Sigmoid colon (tissue), 7 donors: ENCODE results near the gene TTC39B. TPM values are rescaled to one million over a fixed set of nuclear protein-coding genes. Genes with fewer than 3 reads are reported as not detected.

Source experiments
- DNase-seq: peaks from one replicate; pipeline ENCODE4 v3.0.0-alpha.2; 2019
- H3K27ac ChIP-seq, 4 donors: fragments of 200-600 bp; sonication (generic); one replicate each; pipeline ENCODE4 v1.5.1; 2016 to 2019; ENCODE audit warnings: mild to moderate bottlenecking in 1 of 4
- H3K27me3 ChIP-seq, 3 donors: fragments of 200-600 bp; sonication (generic); one replicate each; pipeline ENCODE4 v1.5.1; 2019; ENCODE audit warnings: mild to moderate bottlenecking in 1 of 3
- H3K36me3 ChIP-seq, 4 donors: fragments of 200-600 bp; sonication (generic); one replicate each; pipeline ENCODE4 v1.5.1; 2016 to 2019
- H3K4me1 ChIP-seq, 4 donors: fragments of 200-600 bp; sonication (generic); one replicate each; pipeline ENCODE4 v1.5.1; 2017 to 2019
- H3K4me3 ChIP-seq, 4 donors: fragments of 200-600 bp; sonication (generic); one replicate each; pipeline ENCODE4 v1.5.1; 2017 to 2019; ENCODE audit warnings: mild to moderate bottlenecking in 2 of 4, moderate library complexity in 1 of 4
- H3K9me3 ChIP-seq, 4 donors: fragments of 200-600 bp in 3 of 4; sonication (generic) in 3 of 4; one replicate each; pipeline versions ENCODE4 v1.5.1 to v1.6.1; 2013 to 2019
- EP300 ChIP-seq, 4 donors: sonication (generic); formaldehyde crosslinking; IDR thresholded peaks; one replicate each; pipeline ENCODE4 v1.6.1; 2017; ENCODE audit warnings: antibody characterized with exemption in 4 of 4
- POLR2A ChIP-seq, 2 donors: fragments of 450-650 bp; IDR thresholded peaks; one replicate each; pipeline ENCODE4 v1.6.1; 2016; ENCODE audit warnings: antibody characterized with exemption in 2 of 2, mild to moderate bottlenecking in 2 of 2, moderate library complexity in 2 of 2
- POLR2AphosphoS5 ChIP-seq, 4 donors: sonication (generic); formaldehyde crosslinking; IDR thresholded peaks; one replicate each; pipeline ENCODE4 v1.6.1; 2017; ENCODE audit warnings: antibody characterized with exemption in 4 of 4
- whole genome bisulfite sequencing, 2 donors: extraction: QIAGEN DNeasy Blood & Tissue Kit; methylation state at CpG; one replicate each; pipeline ENCODE4 v1.1.7; 2013; 5-methylcytosine and 5-hydroxymethylcytosine counted together
- intact Hi-C: fragments of 100-400 bp; cut with DNase I; formaldehyde crosslinking; loops from one replicate; pipeline ENCODE4 v1.15.1; 2023
- polyA plus RNA-seq, 3 donors: library from polyadenylated mRNA; stranded (reverse); fragments of 200-250 nt; gene quantifications; one replicate each; pipeline ENCODE4 v1.2.3, GENCODE V29; 2013
- total RNA-seq, 4 donors: library from RNA; depleted of rRNA; stranded (reverse); fragments of >200 nt; gene quantifications; one replicate each; pipeline ENCODE4 v1.1.0, GENCODE V29; 2016
- TF ChIP-seq, protein P1 (sequence below), 4 experiments: fragments of 450-650 bp in 3 of 4; fragments of 200-600 bp in 1 of 4; IDR thresholded peaks; one replicate each; pipeline ENCODE4 v1.5.1; 2016 to 2019; ENCODE audit warnings: antibody characterized with exemption in 4 of 4, mild to moderate bottlenecking in 3 of 4, moderate library complexity in 2 of 4
- donor health status: healthy with polysubstance abuse.
- donor health status: Bipolar disorder and iron deficiency.
- donor health status: healthy.

The TTC39B gene
- total and polyA plus RNA-seq, 7 donors, result 4.2 to 15.8 (median 9.1) TPM

DNA sequence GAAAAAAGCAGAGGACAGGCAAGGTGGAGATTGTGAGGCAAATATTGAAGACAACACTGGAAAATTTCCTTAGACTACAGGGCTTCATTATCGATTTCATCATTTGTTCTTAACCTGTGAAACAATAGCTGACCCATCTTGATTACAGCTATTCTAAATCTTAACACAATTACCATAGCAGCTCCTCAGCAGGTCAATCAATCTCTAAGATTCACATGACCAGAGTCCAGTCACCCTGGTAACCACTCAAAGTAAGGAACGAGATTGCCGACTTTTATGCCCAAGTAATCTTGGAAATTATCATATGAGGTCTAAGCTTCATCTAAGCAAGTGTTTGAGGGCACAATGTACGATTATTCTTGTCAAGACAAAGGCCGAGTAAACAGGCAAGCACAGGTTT lies 93.8 kb downstream of the TTC39B start:
- no peak overlapping the region for H3K27ac ChIP-seq
- no peak for TF ChIP-seq EP300 (IDR thresholded peaks at IDR 0.05)
- no peak for TF ChIP-seq POLR2A (IDR thresholded peaks at IDR 0.05)
- TF ChIP-seq, protein P1, sequence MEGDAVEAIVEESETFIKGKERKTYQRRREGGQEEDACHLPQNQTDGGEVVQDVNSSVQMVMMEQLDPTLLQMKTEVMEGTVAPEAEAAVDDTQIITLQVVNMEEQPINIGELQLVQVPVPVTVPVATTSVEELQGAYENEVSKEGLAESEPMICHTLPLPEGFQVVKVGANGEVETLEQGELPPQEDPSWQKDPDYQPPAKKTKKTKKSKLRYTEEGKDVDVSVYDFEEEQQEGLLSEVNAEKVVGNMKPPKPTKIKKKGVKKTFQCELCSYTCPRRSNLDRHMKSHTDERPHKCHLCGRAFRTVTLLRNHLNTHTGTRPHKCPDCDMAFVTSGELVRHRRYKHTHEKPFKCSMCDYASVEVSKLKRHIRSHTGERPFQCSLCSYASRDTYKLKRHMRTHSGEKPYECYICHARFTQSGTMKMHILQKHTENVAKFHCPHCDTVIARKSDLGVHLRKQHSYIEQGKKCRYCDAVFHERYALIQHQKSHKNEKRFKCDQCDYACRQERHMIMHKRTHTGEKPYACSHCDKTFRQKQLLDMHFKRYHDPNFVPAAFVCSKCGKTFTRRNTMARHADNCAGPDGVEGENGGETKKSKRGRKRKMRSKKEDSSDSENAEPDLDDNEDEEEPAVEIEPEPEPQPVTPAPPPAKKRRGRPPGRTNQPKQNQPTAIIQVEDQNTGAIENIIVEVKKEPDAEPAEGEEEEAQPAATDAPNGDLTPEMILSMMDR (IDR thresholded peaks at IDR 0.05), result no peak
- TF ChIP-seq POLR2AphosphoS5 (IDR thresholded peaks at IDR 0.05), result no peak
- H3K36me3 ChIP-seq, result no peaks in the 10 kb centered on the region
- peaks cover 0 to 14% (median 4%) of the 10 kb centered on the region in 4 donors for H3K4me1 ChIP-seq
- no peak for DNase-seq
- intact Hi-C loops, result no loop called here
- H3K27me3 ChIP-seq, result no peaks in the 10 kb centered on the region
- no peaks in the 10 kb centered on the region for H3K9me3 ChIP-seq
- H3K4me3 ChIP-seq, result no peak overlapping the region
- WGBS, 2 donors, result 25 to 79% methylated on average over 5 of the region's 5 CpGs

- WGBS, 2 donors, result 80 to 86% methylated on average over 4 of the region's 4 CpGs
- Histone ChIP-seq H3K4me1 (peaks cover 0 to 14% (median 4%) of the 10 kb centered on the region in 4 donors), H3K27ac (peak overlapping the region; percentile 25 to 43 (median 28)), H3K27me3 (no peaks in the 10 kb centered on the region), H3K9me3 (no peaks in the 10 kb centered on the region), H3K4me3 (no peak overlapping the region), H3K36me3 (no peaks in the 10 kb centered on the region)
- TF ChIP-seq POLR2AphosphoS5 (IDR thresholded peaks at IDR 0.05) (no peak), POLR2A (IDR thresholded peaks at IDR 0.05) (no peak), EP300 (IDR thresholded peaks at IDR 0.05) (no peak)
- TF ChIP-seq, protein P1 (IDR thresholded peaks at IDR 0.05), result no peak
- intact Hi-C loops, result loop anchor here (2.0 kb wide), 3 partner anchors 95 to 395 kb away; partner anchors contain the start of genes SNAPC3 and TTC39B
- DNase-seq, result no peak
Measured at GRCh38 chr9:15211815-15212495, 95.1 kb downstream of the TTC39B start.

- Histone ChIP-seq H3K9me3 (no peaks in the 10 kb centered on the region), H3K4me1 (peaks cover 0 to 14% (median 4%) of the 10 kb centered on the region in 4 donors), H3K27me3 (no peaks in the 10 kb centered on the region), H3K4me3 (no peak overlapping the region), H3K27ac (peak overlapping the region; percentile 25 to 43 (median 28)), H3K36me3 (no peaks in the 10 kb centered on the region)
- TF ChIP-seq POLR2A (IDR thresholded peaks at IDR 0.05) (no peak), EP300 (IDR thresholded peaks at IDR 0.05) (peak in 1 of 4 donors; percentile 72), POLR2AphosphoS5 (IDR thresholded peaks at IDR 0.05) (peak in 2 of 4 donors; percentile 46 to 68)
- TF ChIP-seq, protein P1 (IDR thresholded peaks at IDR 0.05), result peak; percentile 37 to 93 (median 85)
- intact Hi-C loops, result loop anchor here (2.0 kb wide), 3 partner anchors 96 to 396 kb away; partner anchors contain the start of genes SNAPC3 and TTC39B
- DNase-seq, result peak; percentile 80
- 40 to 54% methylated on average over 6 of the region's 6 CpGs for WGBS, 2 donors
Measured at GRCh38 chr9:15211160-15211814, 95.7 kb downstream of the TTC39B start.

- DNase-seq, result no peak
- H3K27ac ChIP-seq, result no peak overlapping the region
- WGBS, 2 donors, result 65 to 85% methylated on average over 3 of the region's 3 CpGs
- H3K27me3 ChIP-seq, result no peaks in the 10 kb centered on the region
- H3K36me3 ChIP-seq, result peaks cover 0 to 22% (median 4%) of the 10 kb centered on the region in 4 donors
- H3K4me1 ChIP-seq, result peaks cover 0 to 13% (median 3%) of the 10 kb centered on the region in 4 donors
- intact Hi-C loops, result no loop called here
- no peaks in the 10 kb centered on the region for H3K9me3 ChIP-seq
- TF ChIP-seq POLR2A (IDR thresholded peaks at IDR 0.05) (no peak), POLR2AphosphoS5 (IDR thresholded peaks at IDR 0.05) (no peak)
- TF ChIP-seq, protein P1 (IDR thresholded peaks at IDR 0.05), result no peak
- no peak overlapping the region for H3K4me3 ChIP-seq
Measured at GRCh38 chr9:15206903-15207696, 99.9 kb downstream of the TTC39B start.
